GM12873 (cell line): ENCODE data around the gene FNBP1L.

Experiments used
- TF ChIP-seq, protein P1 (sequence below): IDR thresholded peaks from 2 replicates; pipeline ENCODE4 v1.5.1; 2012; ENCODE audit warnings: low read depth, mild to moderate bottlenecking, moderate library complexity, low read length, control low read depth; ENCODE audit not compliant: insufficient read depth; ENCODE audit errors: missing control alignments

FNBP1L gene

DNA sequence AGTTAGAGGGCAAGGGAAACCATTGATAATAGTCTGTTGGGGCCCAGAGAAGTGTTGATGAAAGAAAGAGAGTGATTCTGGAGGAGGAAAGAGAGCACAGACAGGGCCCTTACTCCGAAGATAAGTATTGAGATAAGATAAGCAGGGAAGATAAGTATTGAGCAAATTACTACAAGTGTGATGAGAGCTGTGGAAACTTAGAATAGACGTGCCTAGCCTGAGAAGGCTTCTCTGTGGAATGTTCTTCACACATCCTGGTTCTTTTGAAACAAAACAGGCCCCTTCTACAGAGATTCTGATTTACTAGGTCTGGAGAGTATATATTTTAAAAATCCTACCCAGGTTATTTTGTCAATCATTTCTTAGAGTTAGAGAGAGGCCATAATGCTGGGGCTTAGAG, 26.4 kb downstream of the FNBP1L start:
- TF ChIP-seq, protein P1, sequence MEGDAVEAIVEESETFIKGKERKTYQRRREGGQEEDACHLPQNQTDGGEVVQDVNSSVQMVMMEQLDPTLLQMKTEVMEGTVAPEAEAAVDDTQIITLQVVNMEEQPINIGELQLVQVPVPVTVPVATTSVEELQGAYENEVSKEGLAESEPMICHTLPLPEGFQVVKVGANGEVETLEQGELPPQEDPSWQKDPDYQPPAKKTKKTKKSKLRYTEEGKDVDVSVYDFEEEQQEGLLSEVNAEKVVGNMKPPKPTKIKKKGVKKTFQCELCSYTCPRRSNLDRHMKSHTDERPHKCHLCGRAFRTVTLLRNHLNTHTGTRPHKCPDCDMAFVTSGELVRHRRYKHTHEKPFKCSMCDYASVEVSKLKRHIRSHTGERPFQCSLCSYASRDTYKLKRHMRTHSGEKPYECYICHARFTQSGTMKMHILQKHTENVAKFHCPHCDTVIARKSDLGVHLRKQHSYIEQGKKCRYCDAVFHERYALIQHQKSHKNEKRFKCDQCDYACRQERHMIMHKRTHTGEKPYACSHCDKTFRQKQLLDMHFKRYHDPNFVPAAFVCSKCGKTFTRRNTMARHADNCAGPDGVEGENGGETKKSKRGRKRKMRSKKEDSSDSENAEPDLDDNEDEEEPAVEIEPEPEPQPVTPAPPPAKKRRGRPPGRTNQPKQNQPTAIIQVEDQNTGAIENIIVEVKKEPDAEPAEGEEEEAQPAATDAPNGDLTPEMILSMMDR: no peak

DNA sequence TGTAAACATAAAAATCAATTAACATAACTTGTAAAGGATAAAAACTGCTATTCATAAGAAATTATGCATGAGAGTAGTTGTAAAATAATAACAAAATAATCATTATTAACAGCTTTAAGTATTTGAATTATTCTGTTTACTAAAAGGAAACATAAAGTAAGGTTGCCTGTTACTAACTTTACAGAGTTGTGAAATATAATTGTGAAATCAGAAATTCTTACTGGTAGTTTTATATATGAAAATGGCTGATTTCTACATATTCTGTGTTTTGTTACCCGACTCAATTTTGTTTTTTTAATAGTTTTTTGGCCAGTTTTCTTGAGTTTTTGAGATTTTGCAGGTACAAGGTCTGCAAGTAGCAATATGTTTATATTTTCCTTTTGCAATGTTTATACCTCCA, 27.8 kb downstream of the FNBP1L start:
- TF ChIP-seq, protein P1: no peak

DNA sequence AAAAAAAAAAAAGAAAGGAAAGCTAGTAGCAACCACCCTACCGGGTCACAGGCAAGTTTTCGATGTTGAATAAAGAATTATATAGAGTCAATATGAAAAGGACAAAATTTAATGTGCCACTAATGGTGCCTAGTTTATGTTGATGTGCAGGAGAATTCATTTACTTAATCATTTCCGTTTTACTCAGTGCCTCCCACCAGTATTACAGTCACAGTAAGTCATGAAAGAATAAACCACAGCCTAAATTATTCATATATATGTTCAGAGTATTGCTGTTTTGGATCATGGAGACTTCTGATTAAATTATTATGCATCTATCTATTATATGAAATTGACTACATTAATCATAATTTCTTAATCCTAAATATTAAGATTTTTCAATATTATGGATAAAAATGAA, 35.3 kb downstream of the FNBP1L start:
- TF ChIP-seq, protein P1: no peak

DNA sequence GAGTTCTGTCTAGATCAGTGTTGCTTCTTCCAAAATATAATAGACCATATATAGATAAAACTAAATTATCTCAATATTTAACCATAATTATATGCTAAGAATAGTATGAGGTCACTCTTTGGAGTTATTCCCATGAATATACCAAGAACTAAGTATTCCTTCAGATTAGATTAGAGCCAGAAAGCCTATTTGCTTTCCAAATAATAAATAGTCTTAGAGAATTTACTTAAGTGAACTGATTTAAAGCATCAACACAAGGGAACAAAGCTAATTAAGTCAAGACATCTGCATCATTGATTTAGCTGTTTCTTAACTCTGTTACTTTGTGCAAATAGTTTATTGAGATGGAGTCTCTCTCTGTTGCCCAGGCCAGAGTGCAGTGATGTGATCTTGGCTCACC, 35.7 kb downstream of the FNBP1L start:
- TF ChIP-seq, protein P1: no peak

DNA sequence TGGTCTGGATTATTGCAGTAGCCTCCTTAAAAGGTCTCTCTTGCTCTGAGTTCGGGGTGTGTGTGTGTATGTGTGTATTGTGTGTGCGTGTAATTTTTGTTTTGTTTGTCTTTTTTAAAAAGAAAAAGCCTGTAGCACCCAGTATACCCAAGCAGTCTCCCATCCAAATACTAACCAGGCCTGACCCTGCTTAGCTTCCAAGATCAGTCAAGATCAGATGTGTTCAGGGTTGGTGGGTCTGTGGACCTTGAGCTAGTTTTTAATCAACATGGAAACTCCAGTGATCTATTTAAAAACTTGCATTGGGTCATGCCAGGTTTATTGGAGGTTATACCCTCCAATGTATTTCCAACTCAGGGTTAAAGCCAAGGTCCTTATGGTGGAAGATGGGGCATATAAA, 40.3 kb downstream of the FNBP1L start:
- TF ChIP-seq, protein P1: no peak

DNA sequence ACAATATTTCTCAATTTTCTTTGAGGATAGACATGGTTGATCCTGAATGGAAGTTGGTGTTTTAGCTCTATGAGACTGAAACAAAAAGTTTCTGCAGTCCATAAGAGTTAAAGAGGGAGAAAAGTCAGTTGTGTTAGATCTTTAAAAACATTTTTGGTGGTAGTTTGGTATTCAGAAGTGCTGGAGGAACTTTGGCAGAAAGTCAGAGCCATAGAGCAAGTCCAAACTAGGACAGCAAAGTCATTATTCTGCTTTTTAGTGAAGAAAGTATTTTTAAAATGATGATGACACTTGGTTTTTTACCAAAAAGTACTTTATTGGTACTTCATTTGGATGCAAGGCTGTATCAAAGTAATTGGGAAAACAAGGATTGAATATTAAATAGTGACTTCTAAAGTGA, 41.8 kb downstream of the FNBP1L start:
- TF ChIP-seq, protein P1: no peak

DNA sequence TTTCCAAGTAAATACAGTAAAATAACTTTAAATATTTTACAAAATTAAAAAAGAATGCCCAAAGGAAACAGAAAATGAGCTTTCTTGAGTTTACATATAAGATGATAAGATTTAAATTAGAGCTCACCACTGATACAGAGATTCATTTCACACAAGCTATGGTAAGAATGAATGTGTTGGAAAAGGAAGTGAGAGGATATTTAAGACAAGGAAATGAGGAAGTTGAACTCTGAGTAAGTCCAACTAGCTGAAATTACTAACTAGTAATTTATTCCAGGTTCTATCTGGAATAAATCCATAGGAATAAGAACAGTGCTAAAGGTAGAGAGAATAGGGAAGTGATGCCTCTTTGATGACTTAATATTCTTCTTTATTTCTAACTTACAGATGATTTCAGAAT, 42.4 kb downstream of the FNBP1L start:
- TF ChIP-seq, protein P1: no peak

DNA sequence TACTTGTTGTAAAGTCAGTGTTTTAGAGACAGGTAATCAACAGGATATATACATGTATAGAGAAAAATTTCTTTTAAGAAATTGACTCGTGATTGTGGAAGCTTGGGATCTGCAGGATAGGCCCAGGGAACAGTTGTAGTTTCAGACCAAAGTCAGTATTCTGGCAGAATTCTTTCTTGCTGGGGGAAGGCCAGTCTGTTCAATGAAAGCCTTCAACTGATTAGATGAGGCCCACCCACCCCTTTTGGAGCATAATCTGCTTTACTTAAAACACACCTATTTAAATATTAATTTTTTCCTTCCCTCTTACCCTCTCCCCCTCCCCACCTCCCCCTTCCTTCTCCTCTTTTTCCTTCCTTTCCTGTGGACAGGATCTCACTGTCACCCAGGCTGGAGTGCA, 48.0 kb downstream of the FNBP1L start:
- TF ChIP-seq, protein P1: no peak
